Thoracic aorta (tissue), 2 donors: Measurements from ENCODE around the gene ROBO1. TPM values are rescaled to one million over a fixed set of nuclear protein-coding genes. Genes with fewer than 3 reads are reported as not detected.

Experiments used
- ATAC-seq: fragments of 150-250 bp; one replicate; pipeline ENCODE4 v1.8.0; 2017; ENCODE audit warnings: low read depth; ENCODE audit not compliant: insufficient number of reproducible peaks, low FRiP score
- DNase-seq: peaks from one replicate; pipeline ENCODE4 v3.0.0-alpha.2; 2020; ENCODE audit warnings: low spot score
- H3K27ac ChIP-seq, 2 donors: fragments of 200-600 bp; sonication (generic); 1 replicate in 1 of 2; 2 replicates in 1 of 2; pipeline ENCODE4 v1.5.1; 2016; ENCODE audit warnings: mild to moderate bottlenecking in 2 of 2, moderate library complexity in 2 of 2
- H3K27me3 ChIP-seq: fragments of 200-600 bp; sonication (generic); replicated peaks from 2 replicates; pipeline ENCODE4 v1.6.0; 2016; ENCODE audit warnings: mild to moderate bottlenecking; ENCODE audit not compliant: insufficient read depth
- H3K36me3 ChIP-seq: fragments of 200-600 bp; sonication (generic); one replicate; pipeline ENCODE4 v1.5.1; 2016
- H3K4me1 ChIP-seq, 2 donors: fragments of 200-600 bp; sonication (generic); 1 replicate in 1 of 2; 2 replicates in 1 of 2; pipeline versions ENCODE4 v1.5.1 to v1.6.0; 2016; ENCODE audit warnings: low read depth in 2 of 2, mild to moderate bottlenecking in 1 of 2; ENCODE audit not compliant: control insufficient read depth in 1 of 2
- H3K4me3 ChIP-seq: fragments of 200-600 bp; sonication (generic); 2 replicates; pipeline ENCODE4 v1.5.1; 2016; ENCODE audit warnings: mild to moderate bottlenecking
- H3K9me3 ChIP-seq: fragments of 200-600 bp; sonication (generic); 2 replicates; pipeline ENCODE4 v1.5.1; 2016
- CTCF ChIP-seq: fragments of 200-600 bp; sonication (generic); IDR thresholded peaks from one replicate; pipeline ENCODE4 v1.5.1; 2019; ENCODE audit warnings: antibody characterized with exemption
- total RNA-seq, 2 donors: library from RNA; depleted of rRNA; stranded (reverse); fragments of >200 nt; gene quantifications; one replicate each; pipeline versions ENCODE4 v1.1.0 to v1.2.3, GENCODE V29; 2016

Gene ROBO1
- total RNA-seq, 2 donors from 2014 or later: 13.3 to 24.4 TPM

- H3K27ac ChIP-seq: no peak overlapping the region
- H3K36me3 ChIP-seq: no peaks in the 10 kb centered on the region
- no peak for TF ChIP-seq CTCF
- no peaks in the 10 kb centered on the region for H3K9me3 ChIP-seq
- no peak overlapping the region for H3K4me3 ChIP-seq
- ATAC-seq (no peak), DNase-seq (no peak)
- H3K4me1 ChIP-seq: no peaks in the 10 kb centered on the region
- no peaks in the 10 kb centered on the region for H3K27me3 ChIP-seq
Observed at GRCh38 chr3:78737988-78738387, 1029.8 kb downstream of the ROBO1 start.

- Histone ChIP-seq H3K27ac (no peak overlapping the region), H3K27me3 (no peaks in the 10 kb centered on the region), H3K4me1 (no peaks in the 10 kb centered on the region), H3K4me3 (no peak overlapping the region), H3K9me3 (no peaks in the 10 kb centered on the region), H3K36me3 (no peaks in the 10 kb centered on the region)
- TF ChIP-seq CTCF: no peak
- DNase-seq (no peak), ATAC-seq (no peak)
Observed at GRCh38 chr3:78736863-78737262, 1030.9 kb downstream of the ROBO1 start.

GRCh38 chr3:78734048-78734637, 1033.7 kb downstream of the ROBO1 start:
- H3K27me3 ChIP-seq: no peaks in the 10 kb centered on the region
- no peak overlapping the region for H3K4me3 ChIP-seq
- no peak overlapping the region for H3K27ac ChIP-seq
- no peak for DNase-seq
- H3K9me3 ChIP-seq: no peaks in the 10 kb centered on the region
- no peaks in the 10 kb centered on the region for H3K36me3 ChIP-seq
- no peak for TF ChIP-seq CTCF
- peaks cover 0 to 6% of the 10 kb centered on the region in 2 donors for H3K4me1 ChIP-seq
- ATAC-seq: no peak

- no peak for TF ChIP-seq CTCF
- Histone ChIP-seq H3K4me3 (no peak overlapping the region), H3K36me3 (no peaks in the 10 kb centered on the region), H3K4me1 (peaks cover 0 to 13% of the 10 kb centered on the region in 2 donors), H3K27ac (no peak overlapping the region), H3K9me3 (no peaks in the 10 kb centered on the region), H3K27me3 (no peaks in the 10 kb centered on the region)
- ATAC-seq (no peak), DNase-seq (no peak)
Observed at GRCh38 chr3:78732893-78733292, 1034.9 kb downstream of the ROBO1 start.

GRCh38 chr3:78732471-78732870, 1035.3 kb downstream of the ROBO1 start:
- ATAC-seq (no peak), DNase-seq (no peak)
- H3K27ac ChIP-seq: no peak overlapping the region
- H3K36me3 ChIP-seq: no peaks in the 10 kb centered on the region
- TF ChIP-seq CTCF: no peak
- no peaks in the 10 kb centered on the region for H3K27me3 ChIP-seq
- peaks cover 0 to 13% of the 10 kb centered on the region in 2 donors for H3K4me1 ChIP-seq
- H3K9me3 ChIP-seq: no peaks in the 10 kb centered on the region
- H3K4me3 ChIP-seq: no peak overlapping the region
